Loucy (cell line): Measurements from ENCODE around the gene CCT8L2.
"Not testable (repeated sequence)": the region's sequence is repeated elsewhere in the genome, so short reads cannot be mapped to it uniquely, and the experiment has no call there.

ENCODE experiments used
- H2AFZ ChIP-seq: fragments of 200-600 bp; sonication (generic); 2 replicates; pipeline ENCODE4 v1.6.0; 2016; ENCODE audit warnings: antibody characterized with exemption, mild to moderate bottlenecking, low read length, moderate library complexity
- H3F3A ChIP-seq: fragments of 200-600 bp; 2 replicates; pipeline ENCODE4 v1.6.0; 2016; ENCODE audit warnings: antibody characterized with exemption, low read depth, mild to moderate bottlenecking
- H3K27me3 ChIP-seq: fragments of 200-600 bp; sonication (generic); 2 replicates; pipeline ENCODE4 v1.6.1; 2014; ENCODE audit warnings: low read length, mild to moderate bottlenecking; ENCODE audit not compliant: insufficient read depth, poor library complexity, severe bottlenecking
- H3K36me3 ChIP-seq: fragments of 200-600 bp; sonication (generic); 2 replicates; pipeline ENCODE4 v1.6.1; 2016; ENCODE audit warnings: low read length; ENCODE audit not compliant: insufficient read depth
- H3K4me1 ChIP-seq: fragments of 200-600 bp; sonication (generic); 2 replicates; pipeline ENCODE4 v1.5.1; 2014; ENCODE audit warnings: low read length, mild to moderate bottlenecking; ENCODE audit not compliant: insufficient read depth, poor library complexity, severe bottlenecking
- H3K4me2 ChIP-seq: fragments of 200-600 bp; sonication (generic); 2 replicates; pipeline ENCODE4 v1.6.0; 2014; ENCODE audit warnings: antibody characterized with exemption, low read length, low read depth, mild to moderate bottlenecking; ENCODE audit not compliant: poor library complexity, severe bottlenecking
- H3K4me3 ChIP-seq: fragments of 200-600 bp; sonication (generic); 2 replicates; pipeline ENCODE4 v1.5.1; 2014; ENCODE audit warnings: low read length, mild to moderate bottlenecking, mixed read lengths; ENCODE audit not compliant: poor library complexity, severe bottlenecking
- H3K79me2 ChIP-seq: fragments of 200-600 bp; sonication (generic); 2 replicates; pipeline ENCODE4 v1.6.1; 2014; ENCODE audit warnings: low read length; ENCODE audit not compliant: insufficient read depth
- H3K9ac ChIP-seq: fragments of 200-600 bp; sonication (generic); 2 replicates; pipeline ENCODE4 v1.6.0; 2014; ENCODE audit warnings: mild to moderate bottlenecking, low read depth, low read length, moderate library complexity; ENCODE audit not compliant: poor library complexity, severe bottlenecking
- H3K9me2 ChIP-seq: fragments of 200-600 bp; sonication (generic); replicated peaks from 2 replicates; pipeline ENCODE4 v1.6.1; 2016; ENCODE audit warnings: low read depth, low read length, mixed read lengths
- H3K9me3 ChIP-seq: fragments of 200-600 bp; sonication (generic); 2 replicates; pipeline ENCODE4 v1.6.1; 2014; ENCODE audit warnings: mild to moderate bottlenecking, antibody characterized with exemption, low read length, low read depth; ENCODE audit not compliant: insufficient read depth
- H4K20me1 ChIP-seq: fragments of 200-600 bp; sonication (generic); 2 replicates; pipeline ENCODE4 v1.6.0; 2014; ENCODE audit warnings: antibody characterized with exemption, low read length, mild to moderate bottlenecking; ENCODE audit not compliant: insufficient read depth, poor library complexity, severe bottlenecking

CCT8L2 gene, protein sequence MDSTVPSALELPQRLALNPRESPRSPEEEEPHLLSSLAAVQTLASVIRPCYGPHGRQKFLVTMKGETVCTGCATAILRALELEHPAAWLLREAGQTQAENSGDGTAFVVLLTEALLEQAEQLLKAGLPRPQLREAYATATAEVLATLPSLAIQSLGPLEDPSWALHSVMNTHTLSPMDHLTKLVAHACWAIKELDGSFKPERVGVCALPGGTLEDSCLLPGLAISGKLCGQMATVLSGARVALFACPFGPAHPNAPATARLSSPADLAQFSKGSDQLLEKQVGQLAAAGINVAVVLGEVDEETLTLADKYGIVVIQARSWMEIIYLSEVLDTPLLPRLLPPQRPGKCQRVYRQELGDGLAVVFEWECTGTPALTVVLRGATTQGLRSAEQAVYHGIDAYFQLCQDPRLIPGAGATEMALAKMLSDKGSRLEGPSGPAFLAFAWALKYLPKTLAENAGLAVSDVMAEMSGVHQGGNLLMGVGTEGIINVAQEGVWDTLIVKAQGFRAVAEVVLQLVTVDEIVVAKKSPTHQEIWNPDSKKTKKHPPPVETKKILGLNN

DNA sequence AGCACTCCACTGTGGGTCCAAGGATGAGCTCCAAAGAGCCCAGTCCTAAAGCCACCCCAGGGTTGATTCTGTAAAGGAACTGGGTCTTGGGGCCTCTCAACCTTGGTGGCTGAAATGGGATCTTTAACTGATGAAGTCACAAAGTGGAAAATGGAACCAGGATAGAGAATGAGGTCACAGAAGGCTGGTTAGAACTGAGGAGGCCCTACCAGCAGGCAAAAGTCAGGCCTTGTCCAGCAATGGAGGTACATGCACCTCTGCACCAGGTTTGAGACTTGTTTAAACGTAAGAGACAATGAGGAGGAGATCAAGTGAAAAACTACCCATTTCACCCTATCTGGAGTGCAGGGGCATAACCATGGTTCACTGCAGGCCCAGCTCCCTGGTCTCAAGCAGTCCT lies at the start of gene CCT8L2:
TSS of gene CCT8L2 (minus strand) at position 101 of the 400 bp plus-strand sequence. CDS start 260 bp downstream, outside the sequence.
- not testable (repeated sequence) for H4K20me1 ChIP-seq, H3K9ac ChIP-seq, H3F3A ChIP-seq, H3K4me3 ChIP-seq, H3K9me3 ChIP-seq, H3K9me2 ChIP-seq, H3K27me3 ChIP-seq, H3K79me2 ChIP-seq, H2AFZ ChIP-seq, H3K36me3 ChIP-seq, H3K4me2 ChIP-seq, H3K4me1 ChIP-seq

DNA sequence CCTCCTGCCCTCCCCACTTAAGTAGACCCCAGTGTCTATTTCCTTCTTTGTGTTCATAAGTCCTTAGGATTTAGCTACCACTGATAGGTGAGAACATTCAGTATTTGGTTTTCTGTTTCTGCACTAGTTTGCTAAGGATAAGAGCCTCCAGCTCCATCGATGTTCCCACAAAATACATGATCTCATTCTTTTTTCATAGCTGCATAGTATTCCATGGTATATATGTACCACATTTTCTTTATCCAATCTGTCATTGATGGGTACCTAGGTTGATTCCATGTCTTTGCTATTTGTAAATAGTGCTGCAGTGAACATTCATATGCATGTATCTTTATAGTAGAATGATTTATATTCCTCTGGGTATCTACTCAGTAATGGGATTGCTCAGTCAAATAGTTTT lies 42.8 kb upstream of the CCT8L2 start:
- H3K4me3 ChIP-seq, H4K20me1 ChIP-seq, H3K79me2 ChIP-seq, H3K9ac ChIP-seq, H2AFZ ChIP-seq, H3F3A ChIP-seq, H3K36me3 ChIP-seq, H3K4me1 ChIP-seq, H3K27me3 ChIP-seq, H3K9me2 ChIP-seq, H3K9me3 ChIP-seq, H3K4me2 ChIP-seq: not testable (repeated sequence)

DNA sequence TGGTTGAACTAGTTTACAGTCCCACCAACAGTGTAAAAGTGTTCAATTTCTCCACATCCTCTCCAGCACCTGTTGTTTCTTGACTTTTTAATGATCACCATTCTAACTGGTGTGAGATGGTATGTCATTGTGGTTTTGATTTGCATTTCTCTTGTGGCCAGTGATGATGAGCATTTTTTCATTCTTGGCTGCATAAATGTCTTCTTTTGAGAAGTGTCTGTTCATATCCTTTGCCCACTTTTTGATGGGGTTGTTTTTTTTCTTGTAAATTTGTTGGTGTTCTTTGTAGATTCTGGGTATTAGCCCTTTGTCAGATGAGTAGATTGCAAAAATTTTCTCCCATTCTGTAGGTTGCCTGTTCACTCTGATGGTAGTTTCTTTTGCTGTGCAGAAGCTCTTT lies 41.5 kb upstream of the CCT8L2 start:
- H3F3A ChIP-seq, H3K27me3 ChIP-seq, H3K36me3 ChIP-seq, H3K9me3 ChIP-seq, H3K4me3 ChIP-seq, H3K79me2 ChIP-seq, H3K4me2 ChIP-seq, H4K20me1 ChIP-seq, H2AFZ ChIP-seq, H3K9me2 ChIP-seq, H3K9ac ChIP-seq, H3K4me1 ChIP-seq: not testable (repeated sequence)

DNA sequence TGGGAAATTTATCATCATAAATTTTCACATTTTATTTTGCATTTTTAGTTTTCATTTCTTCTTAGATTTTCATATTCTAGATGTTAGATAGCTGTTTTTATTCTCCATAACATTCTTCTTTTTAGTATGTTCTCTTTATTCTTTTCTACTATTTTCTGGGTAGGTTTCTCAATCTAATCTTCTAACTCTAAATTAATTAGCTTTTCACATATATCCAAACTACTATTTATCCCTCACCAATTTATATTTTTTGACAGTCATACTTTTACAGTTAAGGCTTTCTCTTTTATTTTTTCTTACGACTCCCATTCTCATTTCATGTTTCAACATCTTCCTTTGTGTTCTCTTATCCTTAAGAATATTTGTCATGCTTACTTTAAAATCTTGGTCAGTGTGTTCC lies 35.9 kb upstream of the CCT8L2 start:
- not testable (repeated sequence) for H3K36me3 ChIP-seq, H3F3A ChIP-seq, H3K9ac ChIP-seq, H3K79me2 ChIP-seq, H2AFZ ChIP-seq, H3K4me3 ChIP-seq, H3K4me1 ChIP-seq, H3K27me3 ChIP-seq, H4K20me1 ChIP-seq, H3K4me2 ChIP-seq, H3K9me2 ChIP-seq, H3K9me3 ChIP-seq

DNA sequence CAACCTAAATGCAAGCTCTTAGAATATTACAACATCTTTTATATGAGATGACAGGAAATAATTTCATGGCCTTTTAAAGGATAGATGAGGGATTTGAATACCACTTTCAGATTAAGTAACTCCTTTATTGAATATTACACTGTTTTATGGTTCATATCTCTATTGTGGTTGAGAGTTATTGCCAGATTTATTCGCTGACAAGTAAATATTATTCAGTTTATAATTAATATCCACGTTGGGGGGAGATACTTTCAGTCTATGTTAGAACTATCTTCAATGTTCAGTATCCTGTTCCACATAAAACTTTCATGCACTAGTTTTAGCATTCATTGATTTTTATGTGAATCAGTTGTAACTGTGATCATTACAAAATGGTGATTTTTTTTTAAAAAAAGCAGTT lies 32.4 kb upstream of the CCT8L2 start:
- not testable (repeated sequence) for H3K4me1 ChIP-seq, H3K79me2 ChIP-seq, H3K27me3 ChIP-seq, H3K9me2 ChIP-seq, H3K4me2 ChIP-seq, H3K36me3 ChIP-seq, H3K9ac ChIP-seq, H2AFZ ChIP-seq, H4K20me1 ChIP-seq, H3K4me3 ChIP-seq, H3K9me3 ChIP-seq, H3F3A ChIP-seq

DNA sequence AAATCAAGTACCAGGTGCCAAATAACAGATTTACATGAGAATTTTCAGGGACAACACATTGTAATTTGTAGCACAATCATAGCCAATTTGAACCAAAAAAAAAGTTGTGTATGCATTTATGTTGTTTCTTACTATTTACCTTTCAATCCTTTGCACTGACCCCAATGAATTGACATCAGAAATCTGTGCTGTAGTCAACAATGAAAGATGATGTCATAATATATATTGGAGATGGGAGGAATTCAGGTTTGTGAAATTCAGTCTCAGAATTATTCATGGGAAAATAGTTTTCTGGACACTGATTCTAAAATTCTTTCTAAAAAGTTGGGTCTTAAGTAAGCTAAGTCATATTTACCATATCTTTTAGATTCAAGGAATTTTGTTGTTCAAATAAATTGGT lies 31.0 kb upstream of the CCT8L2 start:
- H4K20me1 ChIP-seq, H3F3A ChIP-seq, H3K4me3 ChIP-seq, H3K4me2 ChIP-seq, H3K79me2 ChIP-seq, H3K4me1 ChIP-seq, H3K9me2 ChIP-seq, H3K27me3 ChIP-seq, H3K36me3 ChIP-seq, H3K9ac ChIP-seq, H3K9me3 ChIP-seq, H2AFZ ChIP-seq: not testable (repeated sequence)

DNA sequence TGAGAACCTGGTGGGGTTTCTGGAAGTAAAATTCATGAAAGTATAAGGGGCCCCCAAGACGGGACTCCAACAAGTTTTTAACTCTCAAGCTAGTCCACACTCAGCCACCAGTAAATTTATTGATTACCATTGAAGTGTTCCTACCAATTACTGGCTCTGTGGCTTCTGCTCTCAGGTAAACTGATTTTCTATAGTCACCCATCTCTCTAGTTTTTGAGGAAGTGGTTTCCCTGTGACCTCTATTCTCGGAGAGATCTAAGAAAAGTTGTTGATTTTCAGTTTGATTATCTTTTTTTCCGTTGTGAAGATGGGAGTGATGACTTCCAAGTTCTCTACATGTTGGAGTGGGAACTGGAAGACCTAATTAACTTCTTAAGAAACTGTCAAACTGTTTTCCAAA lies 24.9 kb upstream of the CCT8L2 start:
- H3K4me1 ChIP-seq, H4K20me1 ChIP-seq, H3K9ac ChIP-seq, H3F3A ChIP-seq, H3K4me3 ChIP-seq, H3K36me3 ChIP-seq, H3K9me2 ChIP-seq, H3K9me3 ChIP-seq, H2AFZ ChIP-seq, H3K4me2 ChIP-seq, H3K27me3 ChIP-seq, H3K79me2 ChIP-seq: not testable (repeated sequence)
